Neural cell (in vitro differentiated cells): Measurements from ENCODE around the gene TDRD12. TPM values are rescaled to one million over a fixed set of nuclear protein-coding genes. Genes with fewer than 3 reads are reported as not detected.

Experiments used
- H2AFZ ChIP-seq: fragments of 200-600, 300-800 bp; sonication (generic), shearing (Covaris generic); 2 replicates; pipeline ENCODE4 v1.6.0; 2014; ENCODE audit warnings: low read depth, mild to moderate bottlenecking, antibody characterized with exemption, low read length, moderate library complexity
- H3F3A ChIP-seq: fragments of 200-600 bp; shearing (Covaris generic); 2 replicates; pipeline ENCODE4 v1.6.1; 2016; ENCODE audit warnings: mild to moderate bottlenecking, moderate library complexity, mixed read lengths, antibody characterized with exemption, low read length; ENCODE audit not compliant: insufficient read depth, poor library complexity, severe bottlenecking
- H3K27ac ChIP-seq: fragments of 200-600, 300-800 bp; sonication (generic), shearing (Covaris generic); 2 replicates; pipeline ENCODE4 v1.5.1; 2014; ENCODE audit warnings: mild to moderate bottlenecking, low read length, moderate library complexity
- H3K27me3 ChIP-seq: fragments of 300-800, 200-600 bp; sonication (generic), shearing (Covaris generic); 2 replicates; pipeline ENCODE4 v1.6.0; 2014; ENCODE audit warnings: mild to moderate bottlenecking, low read depth, low read length, moderate library complexity; ENCODE audit not compliant: insufficient read depth
- H3K36me3 ChIP-seq: fragments of 300-800, 200-600 bp; sonication (generic), shearing (Covaris generic); 2 replicates; pipeline ENCODE4 v1.5.1; 2014; ENCODE audit warnings: mild to moderate bottlenecking, antibody characterized with exemption, low read length, moderate library complexity; ENCODE audit not compliant: insufficient read depth
- H3K4me2 ChIP-seq: fragments of 300-800, 200-600 bp; sonication (generic), shearing (Covaris generic); 2 replicates; pipeline ENCODE4 v1.6.0; 2014; ENCODE audit warnings: mild to moderate bottlenecking, low read length
- H3K4me3 ChIP-seq: fragments of 300-800, 200-600 bp; sonication (generic), shearing (Covaris generic); 2 replicates; pipeline ENCODE4 v1.5.1; 2014; ENCODE audit warnings: mild to moderate bottlenecking, low read length, moderate library complexity
- H3K79me2 ChIP-seq: fragments of 200-600 bp; shearing (Covaris generic); replicated peaks from 2 replicates; pipeline ENCODE4 v1.6.0; 2014; ENCODE audit warnings: mild to moderate bottlenecking, low read length, moderate library complexity; ENCODE audit not compliant: insufficient read depth
- H3K9ac ChIP-seq: fragments of 300-800, 200-600 bp; sonication (generic), shearing (Covaris generic); 2 replicates; pipeline ENCODE4 v1.6.1; 2016; ENCODE audit warnings: mild to moderate bottlenecking, low read length, mixed read lengths
- H3K9me2 ChIP-seq: fragments of 200-600 bp; shearing (Covaris generic); 2 replicates; pipeline ENCODE4 v1.6.1; 2016; ENCODE audit warnings: mild to moderate bottlenecking, low read length, mixed read lengths; ENCODE audit not compliant: insufficient read depth
- H3K9me3 ChIP-seq: fragments of 200-600, 300-800 bp; sonication (generic), shearing (Covaris generic); 2 replicates; pipeline ENCODE4 v1.6.1; 2016; ENCODE audit warnings: mild to moderate bottlenecking, mixed run types, low read length, moderate library complexity, mixed read lengths
- H4K20me1 ChIP-seq: fragments of 200-600 bp; shearing (Covaris generic); 2 replicates; pipeline ENCODE4 v1.6.1; 2016; ENCODE audit warnings: mild to moderate bottlenecking, mixed run types; ENCODE audit not compliant: insufficient read depth
- EP300 ChIP-seq: fragments of 450-650 bp; conservative IDR thresholded peaks from 2 replicates; pipeline ENCODE4 v1.6.1; 2014; ENCODE audit warnings: antibody characterized with exemption, mild to moderate bottlenecking, moderate library complexity; ENCODE audit not compliant: poor library complexity, severe bottlenecking
- EZH2 ChIP-seq: fragments of 200-600, 300-800 bp; shearing (Covaris generic), sonication (generic); IDR thresholded peaks from 2 replicates; pipeline ENCODE4 v1.6.1; 2014; ENCODE audit warnings: antibody characterized with exemption, low read length, borderline replicate concordance, mild to moderate bottlenecking; ENCODE audit not compliant: insufficient read depth, poor library complexity, severe bottlenecking
- MXI1 ChIP-seq: fragments of 450-650 bp; conservative IDR thresholded peaks from 2 replicates; pipeline ENCODE4 v1.6.1; 2014; ENCODE audit warnings: antibody characterized with exemption, mild to moderate bottlenecking; ENCODE audit not compliant: poor library complexity, severe bottlenecking
- POLR2AphosphoS5 ChIP-seq: IDR thresholded peaks from 2 replicates; pipeline ENCODE4 v1.6.1; 2012
- RAD21 ChIP-seq: fragments of 450-650 bp; conservative IDR thresholded peaks from 2 replicates; pipeline ENCODE4 v1.6.1; 2014; ENCODE audit warnings: antibody characterized with exemption, mild to moderate bottlenecking, moderate library complexity
- REST ChIP-seq: IDR thresholded peaks from 2 replicates; pipeline ENCODE4 v1.6.1; 2012; ENCODE audit warnings: borderline replicate concordance
- SMC3 ChIP-seq: fragments of 450-650 bp; conservative IDR thresholded peaks from 2 replicates; pipeline ENCODE4 v1.6.1; 2014; ENCODE audit warnings: antibody characterized with exemption, mild to moderate bottlenecking, moderate library complexity; ENCODE audit not compliant: poor library complexity
- TAF1 ChIP-seq: IDR thresholded peaks from 2 replicates; pipeline ENCODE4 v1.6.1; 2012; ENCODE audit warnings: low read depth
- polyA minus RNA-seq: library from RNA; depleted of rRNA, polyadenylated mRNA; stranded (reverse); fragments of >200 nt; gene quantifications from 2 replicates; pipeline ENCODE4 v1.2.3, GENCODE V29; 2014
- polyA plus RNA-seq: library from polyadenylated mRNA; depleted of rRNA; stranded (reverse); fragments of >200 nt; gene quantifications from 2 replicates; pipeline ENCODE4 v1.2.3, GENCODE V29; 2014
- TF ChIP-seq, protein P1 (sequence below): fragments of 450-650 bp; IDR thresholded peaks from 2 replicates; pipeline ENCODE4 v1.5.1; 2014; ENCODE audit warnings: antibody characterized with exemption, mild to moderate bottlenecking, moderate library complexity; ENCODE audit not compliant: poor library complexity, severe bottlenecking

Gene TDRD12, protein sequence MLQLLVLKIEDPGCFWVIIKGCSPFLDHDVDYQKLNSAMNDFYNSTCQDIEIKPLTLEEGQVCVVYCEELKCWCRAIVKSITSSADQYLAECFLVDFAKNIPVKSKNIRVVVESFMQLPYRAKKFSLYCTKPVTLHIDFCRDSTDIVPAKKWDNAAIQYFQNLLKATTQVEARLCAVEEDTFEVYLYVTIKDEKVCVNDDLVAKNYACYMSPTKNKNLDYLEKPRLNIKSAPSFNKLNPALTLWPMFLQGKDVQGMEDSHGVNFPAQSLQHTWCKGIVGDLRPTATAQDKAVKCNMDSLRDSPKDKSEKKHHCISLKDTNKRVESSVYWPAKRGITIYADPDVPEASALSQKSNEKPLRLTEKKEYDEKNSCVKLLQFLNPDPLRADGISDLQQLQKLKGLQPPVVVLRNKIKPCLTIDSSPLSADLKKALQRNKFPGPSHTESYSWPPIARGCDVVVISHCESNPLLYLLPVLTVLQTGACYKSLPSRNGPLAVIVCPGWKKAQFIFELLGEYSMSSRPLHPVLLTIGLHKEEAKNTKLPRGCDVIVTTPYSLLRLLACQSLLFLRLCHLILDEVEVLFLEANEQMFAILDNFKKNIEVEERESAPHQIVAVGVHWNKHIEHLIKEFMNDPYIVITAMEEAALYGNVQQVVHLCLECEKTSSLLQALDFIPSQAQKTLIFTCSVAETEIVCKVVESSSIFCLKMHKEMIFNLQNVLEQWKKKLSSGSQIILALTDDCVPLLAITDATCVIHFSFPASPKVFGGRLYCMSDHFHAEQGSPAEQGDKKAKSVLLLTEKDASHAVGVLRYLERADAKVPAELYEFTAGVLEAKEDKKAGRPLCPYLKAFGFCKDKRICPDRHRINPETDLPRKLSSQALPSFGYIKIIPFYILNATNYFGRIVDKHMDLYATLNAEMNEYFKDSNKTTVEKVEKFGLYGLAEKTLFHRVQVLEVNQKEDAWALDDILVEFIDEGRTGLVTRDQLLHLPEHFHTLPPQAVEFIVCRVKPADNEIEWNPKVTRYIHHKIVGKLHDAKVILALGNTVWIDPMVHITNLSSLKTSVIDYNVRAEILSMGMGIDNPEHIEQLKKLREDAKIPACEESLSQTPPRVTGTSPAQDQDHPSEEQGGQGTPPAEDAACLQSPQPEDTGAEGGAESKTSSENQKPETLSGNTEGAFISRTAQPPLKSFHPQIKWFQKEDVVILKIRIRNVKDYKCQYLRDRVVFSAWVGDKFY (N-terminal part only)
- polyA plus RNA-seq (8.5 and 9.2 TPM in 2 replicates), polyA minus RNA-seq (8.0 and 8.2 TPM in 2 replicates)

DNA sequence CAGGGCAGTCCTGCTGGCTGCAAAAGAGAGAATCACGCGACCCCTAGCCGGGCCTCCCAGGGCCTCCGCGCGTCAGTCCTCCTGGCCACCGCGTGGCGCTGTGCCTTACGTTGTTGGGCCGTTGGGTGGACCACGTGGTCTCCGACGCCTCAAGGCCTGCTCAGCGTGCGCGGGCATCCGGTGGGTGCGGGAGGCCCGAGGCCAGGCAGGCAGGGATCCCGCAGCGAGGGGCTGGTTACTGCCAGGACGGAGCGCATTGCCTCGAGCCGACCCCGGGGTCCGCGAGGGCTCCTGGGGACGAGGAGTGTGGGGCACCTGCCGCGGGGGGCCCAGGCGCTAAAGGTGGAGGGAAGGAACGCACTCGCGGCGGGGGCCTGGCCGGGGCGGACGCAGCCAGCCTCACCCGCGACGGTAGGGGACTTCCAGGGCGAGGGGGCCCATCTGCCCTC is at the start of gene TDRD12:
Gene TDRD12 (plus strand): TSS at position 157 of the 449 bp plus-strand sequence. CDS start 306 bp downstream, outside the sequence.
- H3K4me2 ChIP-seq: no peak within 1 kb of the TSS
- no peaks in the 10 kb centered on the region for H3K36me3 ChIP-seq
- no peak within 1 kb of the TSS for H3K9ac ChIP-seq
- no peaks in the 10 kb centered on the region for H3K27me3 ChIP-seq
- TF ChIP-seq TAF1: no peak
- no peak for TF ChIP-seq MXI1
- no peak for TF ChIP-seq RAD21
- no peak for TF ChIP-seq POLR2AphosphoS5
- no peak for TF ChIP-seq EZH2
- TF ChIP-seq EP300: no peak
- TF ChIP-seq, protein P1, sequence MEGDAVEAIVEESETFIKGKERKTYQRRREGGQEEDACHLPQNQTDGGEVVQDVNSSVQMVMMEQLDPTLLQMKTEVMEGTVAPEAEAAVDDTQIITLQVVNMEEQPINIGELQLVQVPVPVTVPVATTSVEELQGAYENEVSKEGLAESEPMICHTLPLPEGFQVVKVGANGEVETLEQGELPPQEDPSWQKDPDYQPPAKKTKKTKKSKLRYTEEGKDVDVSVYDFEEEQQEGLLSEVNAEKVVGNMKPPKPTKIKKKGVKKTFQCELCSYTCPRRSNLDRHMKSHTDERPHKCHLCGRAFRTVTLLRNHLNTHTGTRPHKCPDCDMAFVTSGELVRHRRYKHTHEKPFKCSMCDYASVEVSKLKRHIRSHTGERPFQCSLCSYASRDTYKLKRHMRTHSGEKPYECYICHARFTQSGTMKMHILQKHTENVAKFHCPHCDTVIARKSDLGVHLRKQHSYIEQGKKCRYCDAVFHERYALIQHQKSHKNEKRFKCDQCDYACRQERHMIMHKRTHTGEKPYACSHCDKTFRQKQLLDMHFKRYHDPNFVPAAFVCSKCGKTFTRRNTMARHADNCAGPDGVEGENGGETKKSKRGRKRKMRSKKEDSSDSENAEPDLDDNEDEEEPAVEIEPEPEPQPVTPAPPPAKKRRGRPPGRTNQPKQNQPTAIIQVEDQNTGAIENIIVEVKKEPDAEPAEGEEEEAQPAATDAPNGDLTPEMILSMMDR: no peak
- no peak for TF ChIP-seq SMC3
- TF ChIP-seq REST: no peak
- no peak within 1 kb of the TSS for H3K4me3 ChIP-seq
- H2AFZ ChIP-seq: no peak within 1 kb of the TSS
- H3K9me3 ChIP-seq: no peaks in the 10 kb centered on the region
- no peak within 1 kb of the TSS for H3K27ac ChIP-seq
- no peaks in the 10 kb centered on the region for H3F3A ChIP-seq
- no peaks in the 10 kb centered on the region for H4K20me1 ChIP-seq
- no peaks in the 10 kb centered on the region for H3K9me2 ChIP-seq
- no peaks in the 10 kb centered on the region for H3K79me2 ChIP-seq
